Endothelial cell of umbilical vein (primary cell): ENCODE measurements around the gene THSD7A. TPM values are rescaled to one million over a fixed set of nuclear protein-coding genes. Genes with fewer than 3 reads are reported as not detected.

Experiments
- BruUV-seq: library from RNA; stranded (reverse); fragments of 400-500 nt; replicated peaks from 2 replicates; lab custom pipeline; 2021; lab: Mats Ljungman, UMichigan
- CTCF ChIA-PET: fragments of 300-600, 350-600 bp; sonication (Branson Sonifier 250); formaldehyde crosslinking; loops from one replicate; lab custom pipeline; 2021; ENCODE audit warnings: antibody characterized with exemption, inconsistent platforms; lab: Charles Lee
- POLR2A ChIA-PET: fragments of 300-600, 350-600 bp; sonication (Branson Sonifier 250); formaldehyde crosslinking; loops from one replicate; lab custom pipeline; 2021; ENCODE audit warnings: antibody characterized with exemption, inconsistent platforms; lab: Charles Lee
- DNase-seq: peaks from one replicate; pipeline ENCODE4 v3.0.0-alpha.2; 2011; ENCODE audit warnings: low read depth, low spot score
- FAIRE-seq: peaks from 2 replicates; lab custom pipeline; 2011; peaks lifted over from hg19 to GRCh38; lab: Jason Lieb, UNC
- H2AFZ ChIP-seq: 2 replicates; pipeline ENCODE4 v1.6.0; 2012; ENCODE audit warnings: low read depth, low read length, control low read depth, inconsistent platforms
- H3K27ac ChIP-seq: 2 replicates; pipeline ENCODE4 v1.5.1; 2011; ENCODE audit warnings: low read depth, mild to moderate bottlenecking, control low read depth, low read length, moderate library complexity; ENCODE audit not compliant: insufficient read depth
- H3K27me3 ChIP-seq, 2 experiments: 2 replicates each; pipeline versions ENCODE4 v1.6.0 to v1.6.1; 2011; ENCODE audit warnings: low read length in 2 of 2, mixed read lengths in 1 of 2; ENCODE audit not compliant: control insufficient read depth in 2 of 2, insufficient read depth in 2 of 2
- H3K36me3 ChIP-seq, 2 experiments: 2 replicates in 1 of 2; 3 replicates in 1 of 2; pipeline ENCODE4 v1.5.1; 2011; ENCODE audit warnings: low read length in 2 of 2, mild to moderate bottlenecking in 1 of 2, moderate library complexity in 1 of 2; ENCODE audit not compliant: control insufficient read depth in 2 of 2, insufficient read depth in 2 of 2; ENCODE audit errors: extremely low read depth in 1 of 2
- H3K4me1 ChIP-seq: 3 replicates; pipeline ENCODE4 v1.5.1; 2011; ENCODE audit warnings: mild to moderate bottlenecking, low read length; ENCODE audit not compliant: control insufficient read depth, insufficient read depth; ENCODE audit errors: extremely low read depth
- H3K4me2 ChIP-seq: 2 replicates; pipeline ENCODE4 v1.6.1; 2011; ENCODE audit warnings: low read length, control low read depth, mixed read lengths; ENCODE audit not compliant: insufficient read depth
- H3K4me3 ChIP-seq, 3 experiments: fragments of 200-600 bp in 1 of 3; sonication (generic), shearing (Covaris generic) in 1 of 3; replicated peaks in 1 of 3; 2 replicates each; pipeline ENCODE4 v1.5.1; 2011 to 2016; ENCODE audit warnings: control low read depth in 3 of 3, low read length in 3 of 3, mild to moderate bottlenecking in 2 of 3, inconsistent platforms in 1 of 3, low read depth in 1 of 3, moderate library complexity in 1 of 3; ENCODE audit not compliant: insufficient read depth in 1 of 3
- H3K79me2 ChIP-seq: 2 replicates; pipeline ENCODE4 v1.6.0; 2012; ENCODE audit warnings: low read length, inconsistent platforms; ENCODE audit not compliant: control insufficient read depth, insufficient read depth
- H3K9ac ChIP-seq: replicated peaks from 2 replicates; pipeline ENCODE3; 2011; ENCODE audit warnings: low read length, control low read depth; ENCODE audit not compliant: insufficient read depth; ENCODE audit errors: extremely low read depth
- H3K9me1 ChIP-seq: replicated peaks from 3 replicates; pipeline ENCODE4 v1.6.0; 2011; ENCODE audit warnings: mild to moderate bottlenecking, low read length; ENCODE audit not compliant: control insufficient read depth, insufficient read depth; ENCODE audit errors: extremely low read depth
- H3K9me3 ChIP-seq: replicated peaks from 2 replicates; pipeline ENCODE4 v1.5.1; 2012; ENCODE audit warnings: low read length, inconsistent platforms; ENCODE audit not compliant: control insufficient read depth, insufficient read depth
- H4K20me1 ChIP-seq: replicated peaks from 2 replicates; pipeline ENCODE3; 2011; ENCODE audit warnings: mild to moderate bottlenecking, low read length; ENCODE audit not compliant: control insufficient read depth, insufficient read depth; ENCODE audit errors: extremely low read depth
- CTCF ChIP-seq, 2 donors: IDR thresholded peaks; 1 replicate in 1 of 2; 2 replicates in 1 of 2; pipeline ENCODE4 v1.5.1; 2011; ENCODE audit warnings: low read length in 2 of 2, mild to moderate bottlenecking in 2 of 2, moderate library complexity in 2 of 2, control low read depth in 1 of 2, inconsistent platforms in 1 of 2, low read depth in 1 of 2; ENCODE audit not compliant: insufficient read depth in 1 of 2; ENCODE audit errors: extremely low read depth in 1 of 2
- EZH2 ChIP-seq: IDR thresholded peaks from 2 replicates; pipeline ENCODE4 v1.6.1; 2012; ENCODE audit warnings: borderline replicate concordance, low read depth, mild to moderate bottlenecking, moderate library complexity, low read length, inconsistent platforms; ENCODE audit not compliant: severe bottlenecking
- FOS ChIP-seq: IDR thresholded peaks from 2 replicates; pipeline ENCODE4 v1.6.1; 2011; ENCODE audit warnings: mild to moderate bottlenecking, low read length, moderate library complexity, borderline replicate concordance; ENCODE audit not compliant: insufficient read depth
- GATA2 ChIP-seq: IDR thresholded peaks from 2 replicates; pipeline ENCODE4 v1.7.0; 2011; ENCODE audit warnings: low read depth, mild to moderate bottlenecking, moderate library complexity, mixed read lengths, low read length; ENCODE audit not compliant: insufficient read length, insufficient read depth
- JUN ChIP-seq: IDR thresholded peaks from 2 replicates; pipeline ENCODE4 v1.6.1; 2011; ENCODE audit warnings: borderline replicate concordance, low read depth; ENCODE audit not compliant: insufficient read length, insufficient read depth
- MAX ChIP-seq: IDR thresholded peaks from 2 replicates; pipeline ENCODE4 v1.6.1; 2011; ENCODE audit not compliant: insufficient read depth, insufficient read length
- MYC ChIP-seq: IDR thresholded peaks from one replicate; pipeline ENCODE4 v1.6.1; 2011; ENCODE audit warnings: mild to moderate bottlenecking, low read depth, low read length
- POLR2A ChIP-seq: IDR thresholded peaks from 2 replicates; pipeline ENCODE4 v1.6.1; 2012; ENCODE audit warnings: low read depth, mild to moderate bottlenecking, control low read depth, low read length
- POLR2AphosphoS5 ChIP-seq: IDR thresholded peaks from 2 replicates; pipeline ENCODE4 v1.6.1; 2012; ENCODE audit warnings: low read depth, mild to moderate bottlenecking, control low read depth, low read length, moderate library complexity; ENCODE audit not compliant: insufficient read depth
- dilution Hi-C: fragments of 300-500 bp; cut with MboI; formaldehyde crosslinking; loops from one replicate; pipeline ENCODE4 v1.15.0; 2019; ENCODE audit warnings: low sequenced_read_pairs; ENCODE audit not compliant: extremely low pct_ligation_motif_present
- intact Hi-C: fragments of 100-400 bp; cut with micrococcal nuclease; formaldehyde crosslinking; loops from one replicate; pipeline ENCODE4 v1.10.0; 2022
- polyA plus RNA-seq, 4 experiments: library from polyadenylated mRNA; depleted of rRNA in 3 of 4; stranded (reverse) in 3 of 4; unstranded in 1 of 4; fragments of >200 nt; gene quantifications; 2 replicates each; pipeline versions ENCODE4 v1.2.1 to v1.2.3, GENCODE V29; 2011 to 2012; ENCODE audit warnings: missing spikeins in 1 of 4
- total RNA-seq: library from RNA; stranded (reverse); gene quantifications from 2 replicates; pipeline ENCODE4 v1.2.3, GENCODE V29; 2021

The THSD7A gene
- total and polyA plus RNA-seq, 2 donors (not counting 3 experiments of a cell fraction or from before 2014, with no cell fraction given) = 3.3 to 12.7 TPM

GRCh38 chr7:11548532-11548931 lies 283.5 kb downstream of the THSD7A start:
- intact Hi-C loops = no loop called here
- no peaks in the 10 kb centered on the region for H3K79me2 ChIP-seq
- no peak for FAIRE-seq
- no peak overlapping the region for H3K27ac ChIP-seq
- H3K4me2 ChIP-seq = no peak overlapping the region
- H2AFZ ChIP-seq = no peak overlapping the region
- H3K4me3 ChIP-seq = no peak overlapping the region
- peaks cover 7% of the 10 kb centered on the region for H3K4me1 ChIP-seq
- no peak overlapping the region for H3K9ac ChIP-seq
- H3K36me3 ChIP-seq = no peaks in the 10 kb centered on the region
- TF ChIP-seq POLR2AphosphoS5 (no peak), FOS (no peak), MYC (no peak), EZH2 (no peak), MAX (no peak), JUN (no peak), POLR2A (no peak), GATA2 (no peak), CTCF (IDR thresholded peaks at IDR 0.05; ENCODE audit: extremely low read depth in 1 of 2, insufficient read depth in 1 of 2, low read depth in 1 of 2, low read length in 2 of 2) (no peak)
- CTCF ChIA-PET = interaction anchor here (0.7 to 1.3 kb wide), 4 partner anchors 8 to 29 kb away, joined by 4 to 7 read pairs (median 4); no protein-coding TSS in a partner anchor
- H3K27me3 ChIP-seq = no peaks in the 10 kb centered on the region
- dilution Hi-C loops = no loop called here
- no peaks in the 10 kb centered on the region for H4K20me1 ChIP-seq
- no peaks in the 10 kb centered on the region for H3K9me1 ChIP-seq
- no peak for DNase-seq
- POLR2A ChIA-PET = no interaction called here
- BruUV-seq = no TSS peak
- no peaks in the 10 kb centered on the region for H3K9me3 ChIP-seq
